OCI-LY3 (cell line): ENCODE data around the gene CARD9.

Source experiments
- H2AFZ ChIP-seq: fragments of 200-600, 300-600 bp; shearing (Covaris generic); 2 replicates; pipeline ENCODE4 v1.6.0; 2014; ENCODE audit warnings: antibody characterized with exemption, low read depth, low read length
- H3K27ac ChIP-seq: fragments of 200-600, 300-600 bp; sonication (generic); 2 replicates; pipeline ENCODE4 v1.5.1; 2014; ENCODE audit warnings: mild to moderate bottlenecking, low read length, moderate library complexity, mixed read lengths
- H3K27me3 ChIP-seq: fragments of 200-600, 300-600 bp; sonication (generic); 2 replicates; pipeline ENCODE4 v1.6.1; 2014; ENCODE audit warnings: low read depth, low read length, mixed read lengths
- H3K36me3 ChIP-seq: fragments of 200-600, 300-600 bp; sonication (generic); replicated peaks from 2 replicates; pipeline ENCODE3; 2014; ENCODE audit warnings: low read depth, low read length, mixed read lengths
- H3K4me1 ChIP-seq: fragments of 300-600, 200-600 bp; sonication (generic); 2 replicates; pipeline ENCODE4 v1.6.1; 2014; ENCODE audit warnings: low read length, mixed read lengths
- H3K4me2 ChIP-seq: fragments of 200-600, 300-600 bp; sonication (generic); 2 replicates; pipeline ENCODE4 v1.6.1; 2014; ENCODE audit warnings: low read length, mixed read lengths
- H3K4me3 ChIP-seq: fragments of 300-600, 200-600 bp; sonication (generic); 2 replicates; pipeline ENCODE4 v1.5.1; 2014; ENCODE audit warnings: antibody characterized with exemption, mild to moderate bottlenecking, low read length, moderate library complexity
- H3K79me2 ChIP-seq: fragments of 300-600, 200-600 bp; shearing (Covaris generic); 2 replicates; pipeline ENCODE4 v1.6.1; 2014; ENCODE audit warnings: mild to moderate bottlenecking, low read length, mixed read lengths
- H3K9ac ChIP-seq: fragments of 300-600, 200-600 bp; shearing (Covaris generic); 2 replicates; pipeline ENCODE4 v1.6.0; 2014; ENCODE audit warnings: mild to moderate bottlenecking, low read length, moderate library complexity
- H3K9me3 ChIP-seq: fragments of 200-600, 300-600 bp; shearing (Covaris generic); 2 replicates; pipeline ENCODE4 v1.6.1; 2014; ENCODE audit warnings: low read length, mixed read lengths; ENCODE audit not compliant: insufficient read depth
- H4K20me1 ChIP-seq: fragments of 200-600, 300-600 bp; sonication (generic); 2 replicates; pipeline ENCODE4 v1.6.1; 2016; ENCODE audit warnings: low read length, mixed read lengths; ENCODE audit not compliant: insufficient read depth
- EZH2phosphoT487 ChIP-seq: fragments of 200-600 bp; shearing (Covaris generic); IDR thresholded peaks from 2 replicates; pipeline ENCODE4 v1.6.1; 2018; ENCODE audit warnings: antibody characterized with exemption, mixed run types, low read depth
- TF ChIP-seq, protein P1 (sequence below): fragments of 200-600, 300-600 bp; sonication (generic); IDR thresholded peaks from 2 replicates; pipeline ENCODE4 v1.5.1; 2014; ENCODE audit warnings: antibody characterized with exemption, low read length, low read depth

CARD9 gene

DNA sequence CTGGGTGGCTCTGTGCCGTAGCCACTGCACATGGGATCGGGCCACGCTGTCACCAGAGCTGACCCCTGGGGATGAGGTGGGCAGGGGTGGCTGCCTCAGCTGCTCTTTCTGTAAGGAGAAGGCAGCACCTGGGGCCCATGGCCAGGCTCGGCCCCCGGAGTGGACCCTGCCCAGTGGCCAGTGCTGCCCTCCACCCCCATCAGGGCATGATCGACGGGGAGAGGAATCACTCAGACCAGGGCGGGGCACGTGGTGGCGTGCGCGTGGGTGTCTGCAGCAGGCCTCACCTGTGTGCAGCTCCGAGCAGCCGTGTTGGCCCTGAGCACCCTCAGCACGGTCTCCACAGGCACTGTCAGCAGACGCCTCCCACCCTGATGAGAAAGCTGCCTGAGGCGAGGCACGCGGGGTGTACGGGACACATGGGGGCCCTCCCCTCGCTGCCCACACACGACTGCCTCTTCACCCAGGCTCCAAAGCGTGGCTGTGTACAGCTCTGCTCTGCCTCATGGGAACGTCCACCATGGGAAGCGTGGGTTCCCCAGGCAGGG lies 8.6 kb upstream of the CARD9 start:
- no peak overlapping the region for H3K4me2 ChIP-seq
- no peak overlapping the region for H3K9ac ChIP-seq
- H3K9me3 ChIP-seq: no peaks in the 10 kb centered on the region
- H3K36me3 ChIP-seq: peaks cover 37% of the 10 kb centered on the region
- no peaks in the 10 kb centered on the region for H3K27me3 ChIP-seq
- H3K27ac ChIP-seq: no peak overlapping the region
- no peaks in the 10 kb centered on the region for H3K4me1 ChIP-seq
- no peak for TF ChIP-seq EZH2phosphoT487
- TF ChIP-seq, protein P1, sequence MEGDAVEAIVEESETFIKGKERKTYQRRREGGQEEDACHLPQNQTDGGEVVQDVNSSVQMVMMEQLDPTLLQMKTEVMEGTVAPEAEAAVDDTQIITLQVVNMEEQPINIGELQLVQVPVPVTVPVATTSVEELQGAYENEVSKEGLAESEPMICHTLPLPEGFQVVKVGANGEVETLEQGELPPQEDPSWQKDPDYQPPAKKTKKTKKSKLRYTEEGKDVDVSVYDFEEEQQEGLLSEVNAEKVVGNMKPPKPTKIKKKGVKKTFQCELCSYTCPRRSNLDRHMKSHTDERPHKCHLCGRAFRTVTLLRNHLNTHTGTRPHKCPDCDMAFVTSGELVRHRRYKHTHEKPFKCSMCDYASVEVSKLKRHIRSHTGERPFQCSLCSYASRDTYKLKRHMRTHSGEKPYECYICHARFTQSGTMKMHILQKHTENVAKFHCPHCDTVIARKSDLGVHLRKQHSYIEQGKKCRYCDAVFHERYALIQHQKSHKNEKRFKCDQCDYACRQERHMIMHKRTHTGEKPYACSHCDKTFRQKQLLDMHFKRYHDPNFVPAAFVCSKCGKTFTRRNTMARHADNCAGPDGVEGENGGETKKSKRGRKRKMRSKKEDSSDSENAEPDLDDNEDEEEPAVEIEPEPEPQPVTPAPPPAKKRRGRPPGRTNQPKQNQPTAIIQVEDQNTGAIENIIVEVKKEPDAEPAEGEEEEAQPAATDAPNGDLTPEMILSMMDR: no peak
- H2AFZ ChIP-seq: no peak overlapping the region
- H4K20me1 ChIP-seq: no peaks in the 10 kb centered on the region
- H3K4me3 ChIP-seq: no peak overlapping the region
- H3K79me2 ChIP-seq: no peaks in the 10 kb centered on the region

DNA sequence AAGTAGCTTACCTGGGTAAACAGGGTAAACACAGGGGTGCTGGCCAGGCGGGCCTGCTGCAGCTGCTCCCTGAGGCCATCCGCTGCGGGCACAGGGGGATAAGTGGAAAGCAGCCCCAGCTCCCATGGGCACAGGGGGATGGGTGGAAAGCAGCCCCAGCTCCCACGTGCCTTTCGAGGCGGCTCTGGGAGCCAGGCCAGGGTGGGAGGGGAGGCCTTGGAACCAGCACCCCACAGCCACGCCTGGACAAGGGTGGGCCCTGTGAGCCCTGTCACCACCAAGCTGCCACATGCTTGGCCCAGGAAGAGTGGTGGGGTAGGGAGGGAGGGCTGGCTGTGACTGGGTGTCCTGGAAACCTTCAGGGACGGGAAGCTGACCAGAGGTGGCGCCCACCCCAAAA lies 7.8 kb upstream of the CARD9 start:
- no peak overlapping the region for H3K4me2 ChIP-seq
- TF ChIP-seq, protein P1: no peak
- no peak for TF ChIP-seq EZH2phosphoT487
- no peaks in the 10 kb centered on the region for H3K4me1 ChIP-seq
- no peaks in the 10 kb centered on the region for H3K27me3 ChIP-seq
- H4K20me1 ChIP-seq: no peaks in the 10 kb centered on the region
- H3K9ac ChIP-seq: no peak overlapping the region
- no peak overlapping the region for H3K27ac ChIP-seq
- no peak overlapping the region for H2AFZ ChIP-seq
- H3K9me3 ChIP-seq: no peaks in the 10 kb centered on the region
- peaks cover 35% of the 10 kb centered on the region for H3K36me3 ChIP-seq
- no peak overlapping the region for H3K4me3 ChIP-seq
- H3K79me2 ChIP-seq: no peaks in the 10 kb centered on the region

DNA sequence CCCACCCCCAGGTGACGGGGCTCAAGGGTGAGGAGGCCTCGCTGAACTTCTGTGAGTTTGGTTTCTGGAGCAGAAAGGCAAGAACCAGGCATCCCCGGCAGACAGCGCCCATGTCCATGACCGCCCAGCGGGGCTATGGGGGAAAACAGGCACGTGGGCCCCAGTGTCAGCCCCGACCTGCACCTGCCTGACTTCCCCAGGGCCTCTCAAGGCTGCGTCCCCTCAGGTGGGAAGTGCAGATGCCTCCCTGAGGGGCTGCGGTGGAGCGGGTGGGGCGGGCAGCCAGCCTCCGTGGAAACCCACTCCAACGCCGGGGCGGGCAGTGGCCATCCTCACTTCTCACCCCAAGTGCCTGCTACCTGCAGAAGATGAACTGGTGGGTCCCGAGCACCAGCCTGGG lies 6.9 kb upstream of the CARD9 start:
- no peaks in the 10 kb centered on the region for H3K27me3 ChIP-seq
- no peaks in the 10 kb centered on the region for H3K79me2 ChIP-seq
- no peaks in the 10 kb centered on the region for H4K20me1 ChIP-seq
- no peaks in the 10 kb centered on the region for H3K9me3 ChIP-seq
- H3K36me3 ChIP-seq: peaks cover 28% of the 10 kb centered on the region
- no peak overlapping the region for H3K4me2 ChIP-seq
- H3K4me1 ChIP-seq: no peaks in the 10 kb centered on the region
- H3K27ac ChIP-seq: no peak overlapping the region
- H3K9ac ChIP-seq: no peak overlapping the region
- TF ChIP-seq, protein P1: no peak
- no peak for TF ChIP-seq EZH2phosphoT487
- H2AFZ ChIP-seq: no peak overlapping the region
- no peak overlapping the region for H3K4me3 ChIP-seq

DNA sequence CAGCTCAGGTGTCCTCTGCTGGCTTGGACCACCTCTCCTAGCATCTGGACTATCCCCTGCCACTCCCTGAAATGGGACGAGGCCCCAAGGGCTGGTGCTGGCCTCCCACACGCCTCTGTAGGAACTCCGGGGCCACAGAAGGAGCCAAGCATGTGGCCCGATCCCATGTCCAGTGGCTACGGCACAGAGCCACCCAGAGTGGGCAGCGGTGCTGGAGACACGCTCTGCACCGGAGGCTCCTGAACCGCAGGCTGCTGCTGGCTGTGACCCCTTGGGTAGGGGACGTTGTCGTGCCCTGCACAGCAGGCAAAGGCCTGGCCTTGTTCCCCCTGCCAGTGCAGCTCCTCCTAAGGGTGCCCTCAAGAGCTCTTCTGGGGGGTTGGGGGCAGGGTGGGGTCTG lies 6.4 kb upstream of the CARD9 start:
- Histone ChIP-seq H3K9ac (no peak overlapping the region), H3K36me3 (peaks cover 24% of the 10 kb centered on the region), H2AFZ (no peak overlapping the region), H4K20me1 (no peaks in the 10 kb centered on the region), H3K4me1 (no peaks in the 10 kb centered on the region), H3K27me3 (no peaks in the 10 kb centered on the region), H3K27ac (no peak overlapping the region), H3K4me2 (no peak overlapping the region), H3K4me3 (no peak overlapping the region), H3K9me3 (no peaks in the 10 kb centered on the region), H3K79me2 (no peaks in the 10 kb centered on the region)
- no peak for TF ChIP-seq EZH2phosphoT487
- TF ChIP-seq, protein P1: no peak
